Duodenal mucosa (tissue), 2 donors: ENCODE results near the gene COL11A2.

ENCODE experiments used
- H3K27ac ChIP-seq: one replicate; pipeline ENCODE4 v1.7.0; 2013; ENCODE audit warnings: low read depth, low read length
- H3K27me3 ChIP-seq, 2 donors: one replicate each; pipeline ENCODE4 v1.7.0; 2013; ENCODE audit warnings: low read length in 2 of 2, control low read depth in 1 of 2; ENCODE audit not compliant: insufficient read depth in 2 of 2, control insufficient read depth in 1 of 2
- H3K36me3 ChIP-seq, 2 donors: one replicate each; pipeline ENCODE4 v1.7.0; 2013; ENCODE audit warnings: low read length in 2 of 2, control low read depth in 1 of 2; ENCODE audit not compliant: insufficient read depth in 2 of 2, control insufficient read depth in 1 of 2
- H3K4me1 ChIP-seq, 2 donors: one replicate each; pipeline ENCODE4 v1.7.0; 2013; ENCODE audit warnings: low read length in 2 of 2, control low read depth in 1 of 2; ENCODE audit not compliant: insufficient read depth in 2 of 2, control insufficient read depth in 1 of 2
- H3K4me3 ChIP-seq, 2 donors: one replicate each; pipeline ENCODE4 v1.7.0; 2013; ENCODE audit warnings: low read length in 2 of 2, low read depth in 1 of 2
- H3K9ac ChIP-seq, 2 donors: one replicate each; pipeline ENCODE4 v1.7.0; 2013; ENCODE audit warnings: low read length in 2 of 2, low read depth in 1 of 2
- H3K9me3 ChIP-seq, 2 donors: one replicate each; pipeline ENCODE4 v1.7.0; 2013; ENCODE audit warnings: low read length in 2 of 2, control low read depth in 1 of 2; ENCODE audit not compliant: control insufficient read depth in 1 of 2

Gene COL11A2

GRCh38 chr6:33181141-33181540, 11.1 kb downstream of the COL11A2 start:
- no peak overlapping the region for H3K9ac ChIP-seq
- no peaks in the 10 kb centered on the region for H3K4me1 ChIP-seq
- H3K27ac ChIP-seq: no peak overlapping the region
- no peaks in the 10 kb centered on the region for H3K27me3 ChIP-seq
- no peak overlapping the region for H3K4me3 ChIP-seq
- no peaks in the 10 kb centered on the region for H3K9me3 ChIP-seq
- no peaks in the 10 kb centered on the region for H3K36me3 ChIP-seq

GRCh38 chr6:33178755-33179475, 13.4 kb downstream of the COL11A2 start:
- no peaks in the 10 kb centered on the region for H3K4me1 ChIP-seq
- H3K27ac ChIP-seq: no peak overlapping the region
- H3K36me3 ChIP-seq: no peaks in the 10 kb centered on the region
- no peaks in the 10 kb centered on the region for H3K9me3 ChIP-seq
- H3K4me3 ChIP-seq: no peak overlapping the region
- H3K9ac ChIP-seq: no peak overlapping the region
- H3K27me3 ChIP-seq: peaks cover 0 to 2% of the 10 kb centered on the region in 2 donors

GRCh38 chr6:33177552-33178446, 14.5 kb downstream of the COL11A2 start:
- H3K36me3 ChIP-seq: no peaks in the 10 kb centered on the region
- H3K27me3 ChIP-seq: peaks cover 2 to 4% of the 10 kb centered on the region in 2 donors
- no peak overlapping the region for H3K9ac ChIP-seq
- H3K9me3 ChIP-seq: no peaks in the 10 kb centered on the region
- H3K4me3 ChIP-seq: no peak overlapping the region
- no peaks in the 10 kb centered on the region for H3K4me1 ChIP-seq
- no peak overlapping the region for H3K27ac ChIP-seq

GRCh38 chr6:33176906-33177305, 15.4 kb downstream of the COL11A2 start:
- Histone ChIP-seq H3K9me3 (no peaks in the 10 kb centered on the region), H3K4me1 (no peaks in the 10 kb centered on the region), H3K9ac (no peak overlapping the region), H3K27ac (no peak overlapping the region), H3K27me3 (peaks cover 2 to 4% of the 10 kb centered on the region in 2 donors), H3K36me3 (no peaks in the 10 kb centered on the region), H3K4me3 (no peak overlapping the region)

GRCh38 chr6:33175436-33176069, 16.7 kb downstream of the COL11A2 start:
- no peaks in the 10 kb centered on the region for H3K36me3 ChIP-seq
- no peaks in the 10 kb centered on the region for H3K4me1 ChIP-seq
- no peak overlapping the region for H3K4me3 ChIP-seq
- H3K27ac ChIP-seq: no peak overlapping the region
- no peak overlapping the region for H3K9ac ChIP-seq
- H3K27me3 ChIP-seq: peaks cover 2 to 4% of the 10 kb centered on the region in 2 donors
- H3K9me3 ChIP-seq: no peaks in the 10 kb centered on the region

- H3K27ac ChIP-seq: no peak overlapping the region
- peaks cover 2 to 4% of the 10 kb centered on the region in 2 donors for H3K27me3 ChIP-seq
- no peaks in the 10 kb centered on the region for H3K9me3 ChIP-seq
- no peak overlapping the region for H3K9ac ChIP-seq
- no peak overlapping the region for H3K4me3 ChIP-seq
- H3K4me1 ChIP-seq: no peaks in the 10 kb centered on the region
- no peaks in the 10 kb centered on the region for H3K36me3 ChIP-seq
Measured at GRCh38 chr6:33174784-33175183, 17.5 kb downstream of the COL11A2 start.

- Histone ChIP-seq H3K9me3 (no peaks in the 10 kb centered on the region), H3K27ac (no peak overlapping the region), H3K27me3 (peaks cover 2 to 4% of the 10 kb centered on the region in 2 donors), H3K9ac (no peak overlapping the region), H3K36me3 (no peaks in the 10 kb centered on the region), H3K4me3 (no peak overlapping the region), H3K4me1 (no peaks in the 10 kb centered on the region)
Measured at GRCh38 chr6:33173535-33174180, 18.6 kb downstream of the COL11A2 start.

- no peak overlapping the region for H3K4me3 ChIP-seq
- H3K27ac ChIP-seq: no peak overlapping the region
- no peaks in the 10 kb centered on the region for H3K36me3 ChIP-seq
- H3K9me3 ChIP-seq: no peaks in the 10 kb centered on the region
- no peaks in the 10 kb centered on the region for H3K4me1 ChIP-seq
- peaks cover 2 to 4% of the 10 kb centered on the region in 2 donors for H3K27me3 ChIP-seq
- no peak overlapping the region for H3K9ac ChIP-seq
Measured at GRCh38 chr6:33172688-33173534, 19.4 kb downstream of the COL11A2 start.

GRCh38 chr6:33171880-33172687, 20.2 kb downstream of the COL11A2 start:
- Histone ChIP-seq H3K36me3 (no peaks in the 10 kb centered on the region), H3K27ac (no peak overlapping the region), H3K9me3 (no peaks in the 10 kb centered on the region), H3K4me3 (no peak overlapping the region), H3K9ac (no peak overlapping the region), H3K4me1 (no peaks in the 10 kb centered on the region), H3K27me3 (peaks cover 2 to 4% of the 10 kb centered on the region in 2 donors)
